NCI-H1436 treated with DMSO at 0.1 percent for 48 hours (cell line): Measurements from ENCODE around the gene BMP3.
"Not testable (repeated sequence)": the region's sequence is repeated elsewhere in the genome, so short reads cannot be mapped to it uniquely, and the experiment has no call there.

Experiments used
- DNase-seq: peaks from one replicate; lab custom pipeline; 2025; lab: John Stamatoyannopoulos, UW

Gene BMP3, protein sequence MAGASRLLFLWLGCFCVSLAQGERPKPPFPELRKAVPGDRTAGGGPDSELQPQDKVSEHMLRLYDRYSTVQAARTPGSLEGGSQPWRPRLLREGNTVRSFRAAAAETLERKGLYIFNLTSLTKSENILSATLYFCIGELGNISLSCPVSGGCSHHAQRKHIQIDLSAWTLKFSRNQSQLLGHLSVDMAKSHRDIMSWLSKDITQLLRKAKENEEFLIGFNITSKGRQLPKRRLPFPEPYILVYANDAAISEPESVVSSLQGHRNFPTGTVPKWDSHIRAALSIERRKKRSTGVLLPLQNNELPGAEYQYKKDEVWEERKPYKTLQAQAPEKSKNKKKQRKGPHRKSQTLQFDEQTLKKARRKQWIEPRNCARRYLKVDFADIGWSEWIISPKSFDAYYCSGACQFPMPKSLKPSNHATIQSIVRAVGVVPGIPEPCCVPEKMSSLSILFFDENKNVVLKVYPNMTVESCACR

GRCh38 chr4:81030061-81030980 is at the start of gene BMP3:
Gene BMP3, plus strand, starts transcription at chr4:81030708. Its CDS starts 577 bp downstream, at chr4:81031285.
- no peak for DNase-seq

DNA sequence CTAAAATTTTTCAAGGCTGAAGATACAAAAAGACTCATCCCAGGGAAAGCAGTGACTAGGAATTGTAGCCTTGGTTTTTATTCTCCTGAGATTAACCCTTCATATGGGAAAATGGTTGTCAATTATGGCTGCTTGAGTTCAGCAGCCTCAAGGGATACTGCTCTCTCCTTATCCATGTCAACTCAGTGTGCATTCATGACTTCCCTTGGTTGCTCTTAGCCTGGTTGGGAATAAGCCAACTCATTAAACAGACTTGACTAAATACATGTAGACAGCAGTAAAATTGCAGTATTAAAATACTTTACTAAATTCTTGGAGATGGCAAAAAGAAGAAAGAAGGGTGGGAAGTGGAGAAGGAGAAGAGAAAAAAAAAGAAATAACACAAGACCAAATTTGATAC is 44.5 kb upstream of the BMP3 start:
- no peak for DNase-seq

GRCh38 chr4:80989921-80990544 is 40.5 kb upstream of the BMP3 start:
- DNase-seq = peak; percentile 20

DNA sequence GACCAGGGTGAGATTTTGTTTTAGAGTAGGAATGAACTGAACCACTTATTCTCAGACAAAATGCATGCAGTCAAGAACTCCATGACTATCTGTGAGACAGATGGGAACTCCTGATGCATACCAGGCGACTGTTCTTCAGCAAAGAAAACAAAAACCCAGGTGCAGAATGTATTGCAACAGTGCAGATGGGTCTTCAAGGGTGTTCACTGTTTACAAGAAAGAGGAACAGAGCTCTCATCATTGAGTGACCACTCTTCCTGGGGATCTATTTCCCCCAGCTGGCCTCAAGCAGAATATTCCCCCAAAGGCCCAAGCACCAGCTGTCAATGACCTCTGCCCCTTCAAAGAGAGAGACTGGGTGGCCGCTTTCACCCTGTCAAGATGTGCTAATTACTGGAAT is 39.7 kb upstream of the BMP3 start:
- no peak for DNase-seq

DNA sequence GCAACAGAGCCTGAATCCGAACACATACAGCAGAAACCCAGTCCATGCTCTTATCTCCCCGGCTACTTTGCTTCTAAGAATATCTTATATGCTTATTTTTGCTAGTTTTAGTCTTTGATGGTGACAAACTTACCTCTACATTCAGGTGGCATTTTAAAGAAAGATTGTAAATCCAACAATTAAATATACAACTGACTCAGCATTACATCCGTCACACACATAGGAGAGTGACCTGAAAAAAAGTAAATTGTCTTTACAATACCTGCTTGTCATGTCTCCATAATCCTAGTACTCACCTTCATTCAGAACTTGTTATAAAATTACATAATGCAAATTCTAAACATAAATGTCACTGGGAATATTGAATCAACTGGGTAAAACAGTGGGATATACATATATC is 30.6 kb upstream of the BMP3 start:
- DNase-seq = no peak

GRCh38 chr4:81003597-81004111 is 26.9 kb upstream of the BMP3 start:
- no peak for DNase-seq

DNA sequence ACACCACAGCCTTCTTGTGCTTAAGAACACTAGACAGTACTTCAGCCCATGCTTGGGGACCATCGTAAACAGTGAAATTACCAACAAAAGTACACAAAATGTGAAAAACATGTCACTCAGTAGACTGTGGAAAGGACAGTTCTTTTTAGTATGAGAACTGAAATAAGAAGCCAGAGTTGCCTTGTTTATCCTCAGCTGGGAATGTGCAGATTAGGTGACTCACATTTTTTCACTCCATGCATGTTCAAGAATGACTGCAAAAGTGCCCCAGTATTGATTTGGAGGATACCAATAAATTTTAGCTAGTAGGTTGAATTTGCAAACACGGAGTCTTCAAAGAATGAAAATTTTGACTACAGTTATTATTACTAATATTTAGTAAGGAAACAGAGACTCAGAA is 23.1 kb upstream of the BMP3 start:
- no peak for DNase-seq

DNA sequence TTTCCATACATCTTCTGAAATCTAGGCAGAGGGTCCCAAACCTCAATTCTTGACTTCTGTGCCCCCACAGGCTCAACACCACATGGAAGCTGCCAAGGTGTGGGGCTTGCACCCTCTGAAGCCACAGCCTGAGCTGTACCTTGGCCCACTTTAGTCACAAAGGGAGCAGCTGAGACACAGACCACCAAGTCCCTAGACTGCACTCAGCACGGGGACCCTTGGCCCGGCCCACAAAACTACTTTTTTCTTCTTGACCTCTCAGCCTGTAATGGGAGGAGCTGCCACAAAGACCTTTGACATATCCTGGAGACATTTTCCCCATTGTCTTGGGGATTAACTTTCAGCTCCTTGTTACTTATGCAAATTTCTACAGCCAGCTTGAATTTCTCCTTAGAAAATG is 13.9 kb upstream of the BMP3 start:
- not testable (repeated sequence) for DNase-seq

DNA sequence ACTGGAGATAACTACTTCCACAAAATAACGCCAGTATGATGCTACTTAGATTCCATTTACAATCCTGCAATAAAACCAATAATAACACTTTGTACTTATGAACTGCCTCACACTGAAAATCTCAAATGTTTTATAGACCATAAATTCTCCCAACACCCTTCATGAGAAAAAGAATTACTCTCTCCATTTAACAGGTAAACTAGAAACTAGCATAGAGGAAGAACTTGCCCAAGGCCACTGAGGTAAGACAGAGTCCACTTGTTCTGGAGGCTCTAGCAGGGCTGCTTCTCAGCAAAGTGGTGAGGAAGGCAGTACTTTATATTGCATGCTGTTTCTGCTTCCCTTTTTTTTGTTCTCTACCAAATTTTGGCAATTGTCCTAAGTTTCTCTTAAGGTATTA is 11.5 kb upstream of the BMP3 start:
- no peak for DNase-seq

DNA sequence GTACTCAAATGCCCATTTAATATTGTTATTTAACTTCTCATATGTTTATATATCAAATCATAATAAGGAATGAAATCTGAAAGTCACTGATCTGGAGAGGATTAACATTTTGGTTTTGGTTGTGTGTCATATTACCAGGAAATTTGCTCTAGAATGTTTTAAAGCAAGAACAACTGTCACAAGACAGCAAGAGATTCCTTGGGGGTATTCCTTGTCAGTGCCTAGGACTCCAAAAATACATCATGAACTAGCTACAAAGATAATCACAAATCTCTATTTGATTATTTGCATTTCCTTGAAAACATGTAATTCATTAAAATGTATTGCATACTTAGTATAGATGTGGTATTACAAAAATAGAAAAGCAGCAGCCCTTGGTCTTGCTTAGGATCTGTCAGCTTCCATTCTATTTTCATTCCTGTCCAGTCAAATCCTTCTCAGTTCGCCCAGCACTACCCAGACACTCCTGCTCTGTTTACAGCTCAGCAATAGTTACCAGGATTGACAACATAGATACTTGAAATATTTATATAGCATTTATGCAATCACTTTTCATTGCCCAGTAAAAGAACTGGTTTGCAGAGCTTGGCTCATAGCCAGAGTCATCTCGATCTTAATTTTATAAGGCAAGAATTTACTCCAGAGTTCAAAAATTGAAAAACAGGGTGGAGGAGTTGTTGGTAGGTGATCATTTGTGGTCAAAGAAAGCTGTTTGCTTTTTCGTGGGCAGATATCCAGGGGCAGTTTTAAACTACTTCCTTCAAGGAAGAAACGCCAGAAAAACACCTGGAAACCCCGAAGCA is 9.2 kb upstream of the BMP3 start:
- no peak for DNase-seq

GRCh38 chr4:81021981-81022380 is 8.5 kb upstream of the BMP3 start:
- no peak for DNase-seq

GRCh38 chr4:81023484-81023883 is 7.0 kb upstream of the BMP3 start:
- no peak for DNase-seq

- no peak for DNase-seq
Measured at GRCh38 chr4:81030981-81031791, 678 bp downstream of the BMP3 start.

DNA sequence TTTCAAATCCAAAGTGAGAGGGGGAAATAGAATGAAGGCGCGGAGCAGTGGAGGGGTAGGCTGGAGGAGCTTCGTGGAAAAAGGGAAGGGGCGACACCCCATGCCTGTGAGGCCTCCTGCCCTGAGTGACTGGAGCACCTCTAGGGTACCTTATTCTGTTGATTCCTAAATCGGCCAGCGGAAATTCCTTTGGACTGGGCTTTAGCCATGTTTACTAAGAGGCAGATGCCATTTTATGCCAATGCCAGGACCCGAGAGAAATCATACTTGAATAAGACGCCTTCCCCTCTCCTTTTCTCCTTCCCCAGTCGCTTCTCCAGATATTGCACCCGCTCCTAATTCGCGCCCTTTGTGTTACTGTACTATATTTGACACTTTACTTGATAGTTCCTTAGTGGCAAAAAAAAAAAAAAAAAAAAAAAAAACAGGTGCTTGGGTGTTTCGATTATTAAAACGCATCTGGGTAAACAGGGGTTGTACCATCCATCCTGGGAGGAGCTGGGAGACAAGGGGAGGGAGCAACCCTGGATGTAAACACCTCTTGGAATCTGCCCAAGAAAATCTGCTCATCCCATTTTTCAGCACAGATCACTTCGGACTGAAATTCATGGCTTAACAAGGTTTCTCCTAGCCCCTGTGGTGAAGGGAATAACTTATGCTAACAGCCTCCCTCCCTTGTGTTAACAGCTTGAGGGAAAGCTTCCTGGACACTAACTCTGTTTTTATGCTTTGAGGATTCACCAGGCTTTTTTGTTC is 1.5 kb downstream of the BMP3 start:
- no peak for DNase-seq

DNA sequence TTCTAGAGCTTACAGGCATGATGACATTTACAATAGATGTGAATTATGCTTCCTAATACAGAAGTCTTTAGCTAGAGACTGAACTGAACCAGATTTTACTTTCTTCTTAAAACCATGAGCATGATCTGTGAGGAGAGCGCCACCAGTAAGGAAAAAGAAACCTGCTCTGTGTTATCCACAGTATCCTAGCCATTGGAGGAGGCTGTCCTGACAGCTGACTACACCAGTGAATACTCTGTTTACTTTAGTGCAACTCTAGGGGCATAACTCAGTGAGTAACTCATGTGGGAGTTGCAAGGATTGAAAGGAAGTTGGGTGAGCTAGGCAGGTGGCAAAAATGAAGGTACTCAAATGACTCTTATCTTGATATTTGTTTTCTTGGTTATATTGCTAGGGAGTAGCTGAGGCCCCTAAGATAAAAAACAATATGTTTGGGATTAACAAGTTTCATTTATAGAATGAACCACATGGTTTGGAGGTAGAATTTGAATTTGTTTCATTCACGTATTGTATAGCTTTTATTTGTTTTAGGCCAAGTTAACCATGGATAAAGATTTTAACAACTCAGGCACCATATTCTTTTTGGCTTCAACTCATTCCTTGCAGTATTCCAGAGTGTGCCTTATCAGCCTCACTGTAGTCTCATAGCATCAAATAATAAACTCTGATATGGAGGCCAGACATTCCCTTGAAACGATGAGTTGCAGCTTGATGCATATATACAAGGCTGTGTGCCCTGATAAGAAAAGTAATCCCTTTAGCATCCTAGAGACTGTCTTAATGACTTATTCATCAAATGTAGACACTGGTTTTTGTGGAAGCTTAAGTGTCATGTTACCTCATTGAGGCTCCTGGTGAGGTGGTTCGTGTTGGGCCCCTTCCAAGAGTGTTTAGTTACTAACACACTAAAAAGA is 2.5 kb downstream of the BMP3 start:
- no peak for DNase-seq

GRCh38 chr4:81038636-81039350 is 8.3 kb downstream of the BMP3 start:
- DNase-seq = no peak

GRCh38 chr4:81039351-81039972 is 9.0 kb downstream of the BMP3 start:
- DNase-seq = no peak
